H1 (cell line): ENCODE measurements around the gene ZBTB7A. TPM values are rescaled to one million over a fixed set of nuclear protein-coding genes. Genes with fewer than 3 reads are reported as not detected.

Experiments used
- CTCF ChIA-PET: fragments of 300-600 bp; sonication (Branson Sonifier 250); formaldehyde crosslinking; loops from one replicate; lab custom pipeline; 2021; ENCODE audit not compliant: partially characterized antibody; lab: Charles Lee
- POLR2A ChIA-PET: fragments of 300-600 bp; sonication (Branson Sonifier 250); formaldehyde crosslinking; loops from one replicate; lab custom pipeline; 2021; ENCODE audit warnings: inconsistent platforms; ENCODE audit not compliant: partially characterized antibody; lab: Charles Lee
- DNase-seq, 2 experiments: peaks; one replicate each; pipeline versions ENCODE4 v3.0.0 to v3.0.0-alpha.2; 2010 to 2022; ENCODE audit warnings: low spot score in 2 of 2, low read depth in 1 of 2, mixed read lengths in 1 of 2
- FAIRE-seq: peaks from 2 replicates; lab custom pipeline; 2011; peaks lifted over from hg19 to GRCh38; lab: Jason Lieb, UNC
- H2AFZ ChIP-seq: 2 replicates; pipeline ENCODE4 v1.8.1; 2012; ENCODE audit warnings: low read length, inconsistent platforms
- H2AK5ac ChIP-seq: 2 replicates; pipeline ENCODE4 v1.6.1; 2013; ENCODE audit warnings: low read depth, low read length
- H2BK120ac ChIP-seq: replicated peaks from 2 replicates; pipeline ENCODE3; 2013; ENCODE audit warnings: low read depth, low read length, inconsistent platforms
- H2BK12ac ChIP-seq: 2 replicates; pipeline ENCODE4 v1.6.1; 2013; ENCODE audit warnings: low read depth, low read length
- H2BK15ac ChIP-seq: 2 replicates; pipeline ENCODE4 v1.6.1; 2013; ENCODE audit warnings: low read length
- H2BK20ac ChIP-seq: 2 replicates; pipeline ENCODE4 v1.6.1; 2013; ENCODE audit warnings: low read length
- H2BK5ac ChIP-seq: 2 replicates; pipeline ENCODE4 v1.6.1; 2013; ENCODE audit warnings: low read depth, low read length
- H3K14ac ChIP-seq: 2 replicates; pipeline ENCODE4 v1.6.1; 2013; ENCODE audit warnings: inconsistent platforms; ENCODE audit not compliant: insufficient read length
- H3K18ac ChIP-seq: 2 replicates; pipeline ENCODE4 v1.6.1; 2013; ENCODE audit warnings: low read length; ENCODE audit errors: extremely low read depth
- H3K23ac ChIP-seq: 2 replicates; pipeline ENCODE4 v1.6.1; 2013; ENCODE audit warnings: inconsistent platforms; ENCODE audit not compliant: insufficient read length
- H3K23me2 ChIP-seq: 2 replicates; pipeline ENCODE4 v1.6.1; 2013; ENCODE audit warnings: low read depth, low read length
- H3K27ac ChIP-seq: 2 replicates; pipeline ENCODE4 v1.6.1; 2011; ENCODE audit warnings: low read depth, low read length, inconsistent platforms
- H3K27me3 ChIP-seq, 4 experiments: replicated peaks in 1 of 4; 1 replicate in 1 of 4; 2 replicates in 3 of 4; pipeline versions ENCODE4 v1.6.1 to v1.8.1; 2011 to 2013; ENCODE audit warnings: low read length in 3 of 4, mild to moderate bottlenecking in 3 of 4, inconsistent platforms in 2 of 4, mixed read lengths in 2 of 4, moderate library complexity in 1 of 4; ENCODE audit not compliant: control insufficient read depth in 3 of 4, insufficient read depth in 3 of 4; ENCODE audit errors: extremely low read depth in 1 of 4
- H3K36me3 ChIP-seq, 4 experiments: 2 replicates each; pipeline versions ENCODE4 v1.6.1 to v1.8.1; 2011 to 2013; ENCODE audit warnings: mild to moderate bottlenecking in 4 of 4, low read length in 3 of 4, moderate library complexity in 2 of 4, control low read depth in 1 of 4, inconsistent platforms in 1 of 4; ENCODE audit not compliant: insufficient read depth in 4 of 4, control insufficient read depth in 2 of 4
- H3K4ac ChIP-seq: replicated peaks from 2 replicates; pipeline ENCODE3; 2013; ENCODE audit warnings: low read length, low read depth, mixed read lengths, inconsistent platforms; ENCODE audit not compliant: insufficient read length
- H3K4me1 ChIP-seq, 4 experiments: replicated peaks in 1 of 4; 1 replicate in 1 of 4; 2 replicates in 3 of 4; pipeline versions ENCODE4 v1.6.1 to v1.8.1; 2011 to 2013; ENCODE audit warnings: low read length in 3 of 4, inconsistent platforms in 2 of 4, mixed read lengths in 1 of 4; ENCODE audit not compliant: insufficient read depth in 4 of 4, control insufficient read depth in 3 of 4
- H3K4me2 ChIP-seq, 2 experiments: 2 replicates each; pipeline versions ENCODE4 v1.6.1 to v1.8.1; 2011 to 2013; ENCODE audit warnings: low read depth in 2 of 2, low read length in 2 of 2, control low read depth in 1 of 2, inconsistent platforms in 1 of 2, mild to moderate bottlenecking in 1 of 2; ENCODE audit not compliant: insufficient read depth in 1 of 2
- H3K4me3 ChIP-seq, 4 experiments: fragments of 200-600, 300-600 bp in 1 of 4; sonication (generic), shearing (Covaris generic), sonication (Bioruptor Twin) in 1 of 4; 2 replicates each; pipeline versions ENCODE4 v1.5.1 to v1.8.1; 2011 to 2016; ENCODE audit warnings: low read length in 4 of 4, low read depth in 3 of 4, control low read depth in 2 of 4, inconsistent platforms in 2 of 4, mild to moderate bottlenecking in 2 of 4, mixed read lengths in 1 of 4, moderate library complexity in 1 of 4; ENCODE audit not compliant: insufficient read depth in 2 of 4; ENCODE audit errors: extremely low read depth in 1 of 4
- H3K56ac ChIP-seq: replicated peaks from 2 replicates; pipeline ENCODE3; 2013; ENCODE audit warnings: low read depth, mild to moderate bottlenecking, mixed read lengths, low read length, inconsistent platforms; ENCODE audit not compliant: insufficient read length
- H3K79me1 ChIP-seq: 2 replicates; pipeline ENCODE4 v1.6.1; 2013; ENCODE audit warnings: low read depth, low read length, control low read depth
- H3K79me2 ChIP-seq, 2 experiments: 2 replicates each; pipeline versions ENCODE4 v1.6.1 to v1.8.1; 2012 to 2013; ENCODE audit warnings: low read length in 2 of 2, mild to moderate bottlenecking in 2 of 2, inconsistent platforms in 1 of 2; ENCODE audit not compliant: insufficient read depth in 2 of 2, control insufficient read depth in 1 of 2
- H3K9ac ChIP-seq, 4 experiments: replicated peaks in 1 of 4; 1 replicate in 1 of 4; 2 replicates in 3 of 4; pipeline versions ENCODE4 v1.6.1 to v1.8.1; 2011 to 2013; ENCODE audit warnings: low read depth in 3 of 4, low read length in 3 of 4, control low read depth in 2 of 4, mild to moderate bottlenecking in 2 of 4, moderate library complexity in 2 of 4, inconsistent platforms in 1 of 4; ENCODE audit errors: extremely low read depth in 1 of 4
- H3K9me3 ChIP-seq, 2 experiments: 2 replicates each; pipeline versions ENCODE4 v1.6.1 to v1.8.1; 2012 to 2013; ENCODE audit warnings: mild to moderate bottlenecking in 2 of 2, moderate library complexity in 2 of 2, control low read depth in 1 of 2, inconsistent platforms in 1 of 2, low read depth in 1 of 2, low read length in 1 of 2, mixed read lengths in 1 of 2; ENCODE audit not compliant: insufficient read depth in 2 of 2
- H4K20me1 ChIP-seq, 2 experiments: replicated peaks in 1 of 2; 2 replicates each; pipeline versions ENCODE3 to v1.8.1; 2011 to 2013; ENCODE audit warnings: inconsistent platforms in 2 of 2, low read length in 2 of 2, mild to moderate bottlenecking in 1 of 2; ENCODE audit not compliant: insufficient read depth in 2 of 2, control insufficient read depth in 1 of 2
- H4K5ac ChIP-seq: 2 replicates; pipeline ENCODE4 v1.6.1; 2013; ENCODE audit warnings: low read length, low read depth, mixed read lengths, inconsistent platforms; ENCODE audit not compliant: insufficient read length
- H4K8ac ChIP-seq: 2 replicates; pipeline ENCODE4 v1.8.0; 2013; ENCODE audit warnings: mild to moderate bottlenecking, moderate library complexity, low read length, inconsistent platforms; ENCODE audit not compliant: insufficient read depth; ENCODE audit errors: extremely low read depth
- H4K91ac ChIP-seq: replicated peaks from 2 replicates; pipeline ENCODE3; 2013; ENCODE audit warnings: low read length, mixed read lengths, inconsistent platforms; ENCODE audit not compliant: insufficient read length
- CEBPB ChIP-seq: IDR thresholded peaks from 2 replicates; pipeline ENCODE4 v1.6.1; 2012; ENCODE audit warnings: low read depth, low read length
- POLR2AphosphoS5 ChIP-seq: IDR thresholded peaks from 2 replicates; pipeline ENCODE4 v1.6.1; 2011; ENCODE audit warnings: low read depth, low read length
- WGBS, 2 experiments: shearing (Covaris generic) in 1 of 2; methylation state at CpG; one replicate each; pipeline versions ENCODE4 v1.1.6 to v1.1.7; 2013 to 2015; ENCODE audit warnings: low lambda C conversion rate in 2 of 2, mixed read lengths in 2 of 2, inconsistent platforms in 1 of 2, low coverage in 1 of 2, missing lambda C conversion rate in 1 of 2; ENCODE audit not compliant: insufficient replicate concordance in 2 of 2, insufficient coverage in 1 of 2, insufficient read length in 1 of 2; ENCODE audit errors: extremely low coverage in 1 of 2, missing lambda C conversion rate in 1 of 2; 5-methylcytosine and 5-hydroxymethylcytosine counted together
- polyA plus RNA-seq, 7 experiments: library from polyadenylated mRNA; depleted of rRNA in 3 of 7; stranded (reverse) in 5 of 7; unstranded in 2 of 7; fragments of >200 nt in 5 of 7; fragments of 200-250 nt in 2 of 7; gene quantifications; 1 replicate in 5 of 7; 2 replicates in 1 of 7; 4 replicates in 1 of 7; pipeline versions ENCODE4 v1.2.1 to v1.2.3, GENCODE V29; 2011 to 2013; ENCODE audit warnings: missing spikeins in 2 of 7, mixed read lengths in 2 of 7
- total RNA-seq: library from RNA; stranded (reverse); fragmentation: NEBNext Ultra II Directional; extraction: Animal tissue kit (Norgen Biotek cat#: 25700); gene quantifications from 2 replicates; pipeline ENCODE4 v1.2.1, GENCODE V29; 2021

Gene ZBTB7A
- total and polyA plus RNA-seq, 2 of the 8 experiments (the other 6 are each of a cell fraction or from before 2014, with no cell fraction given) = 5.6 to 17.8 TPM

- Histone ChIP-seq H2AFZ (no peak overlapping the region), H4K91ac (peak overlapping the region; percentile 91), H3K79me2 (peaks cover 3 to 61% of the 10 kb centered on the region in 2 experiments; a peak in 2 of 4 replicates), H3K14ac (no peak overlapping the region), H2BK12ac (peak overlapping the region; percentile 21; the same call in 1 of the 2 replicates), H4K5ac (no peak overlapping the region), H3K9me3 (no peaks in the 10 kb centered on the region), H4K8ac (no peak overlapping the region; the same call in 1 of the 2 replicates), H2BK15ac (no peak overlapping the region), H3K79me1 (peaks cover 30% of the 10 kb centered on the region), H4K20me1 (peaks cover 34 to 48% of the 10 kb centered on the region in 2 experiments), H3K9ac (peak overlapping the region in 1 of 4 experiments; percentile 1; a peak in 1 of 7 replicates), H2AK5ac (no peak overlapping the region), H3K4ac (peak overlapping the region; percentile 57), H2BK20ac (no peak overlapping the region), H3K23ac (no peak overlapping the region), H3K27me3 (no peaks in the 10 kb centered on the region), H3K23me2 (0 out of 2 replicates have a peak, but pooled peaks cover 3% of the 10 kb centered on the region), H3K27ac (no peak overlapping the region), H3K4me1 (peaks cover 0 to 4% (median 1%) of the 10 kb centered on the region in 4 experiments; a peak in 2 of 7 replicates), H3K4me3 (no peak overlapping the region), H3K4me2 (no peak overlapping the region), H3K18ac (no peak overlapping the region), H3K56ac (no peak overlapping the region), H3K36me3 (peaks cover 2 to 24% (median 13%) of the 10 kb centered on the region in 4 experiments), H2BK120ac (peak overlapping the region; percentile 63), H2BK5ac (peak overlapping the region; percentile 46; the same call in 1 of the 2 replicates)
- ChIA-PET POLR2A (interaction anchor here (0.6 to 1.9 kb wide), 3 partner anchors 12 to 293 kb away, joined by 3 to 5 read pairs (median 3); no protein-coding TSS in a partner anchor), CTCF (no interaction called here)
- TF ChIP-seq POLR2AphosphoS5 (peak; percentile 37; the same call in 1 of the 2 replicates), CEBPB (no peak)
- FAIRE-seq (peak; percentile 36), DNase-seq (no peak)
- WGBS, 2 experiments = 90% methylated on average over 47 of the region's 82 CpGs; no CpG with 5 or more reads in 1 of the 2 experiments
Observed at GRCh38 chr19:4053423-4054324, 13.0 kb downstream of the ZBTB7A start.
